Mesothelial cell of epicardium (in vitro differentiated cells): ENCODE measurements around the gene AREG. TPM values are rescaled to one million over a fixed set of nuclear protein-coding genes. Genes with fewer than 3 reads are reported as not detected.

Experiments
- DNase-seq, 2 experiments: peaks; one replicate each; pipeline ENCODE4 v3.0.0; 2021; ENCODE audit warnings: low spot score in 2 of 2; ENCODE audit not compliant: unreplicated experiment in 2 of 2
- H3K27ac Mint-ChIP-seq: 2 replicates; pipeline ENCODE4 v1.8.0; 2021; ENCODE audit warnings: mixed read lengths
- H3K27me3 Mint-ChIP-seq: 2 replicates; pipeline ENCODE4 v1.8.0; 2021; ENCODE audit warnings: low read depth, mixed read lengths
- H3K36me3 Mint-ChIP-seq: 2 replicates; pipeline ENCODE4 v1.8.0; 2021; ENCODE audit warnings: mixed read lengths
- H3K4me1 Mint-ChIP-seq: 2 replicates; pipeline ENCODE4 v1.8.0; 2021; ENCODE audit warnings: mixed read lengths
- H3K4me3 Mint-ChIP-seq: 2 replicates; pipeline ENCODE4 v1.8.0; 2021; ENCODE audit warnings: mild to moderate bottlenecking, moderate library complexity, mixed read lengths
- H3K9me3 Mint-ChIP-seq: 2 replicates; pipeline ENCODE4 v1.8.0; 2021; ENCODE audit warnings: mixed read lengths
- total RNA-seq: library from RNA; stranded (reverse); gene quantifications from 3 replicates; pipeline ENCODE4 v1.2.1, GENCODE V29; 2021
- TF ChIP-seq, protein P1 (sequence below): fragments of 200-600 bp; sonication (generic); IDR thresholded peaks from one replicate; pipeline ENCODE4 v1.5.0; 2021; ENCODE audit warnings: antibody characterized with exemption; ENCODE audit not compliant: unreplicated experiment

The AREG gene
- total RNA-seq, 1 donor from 2014 or later: 1.5 TPM

DNA sequence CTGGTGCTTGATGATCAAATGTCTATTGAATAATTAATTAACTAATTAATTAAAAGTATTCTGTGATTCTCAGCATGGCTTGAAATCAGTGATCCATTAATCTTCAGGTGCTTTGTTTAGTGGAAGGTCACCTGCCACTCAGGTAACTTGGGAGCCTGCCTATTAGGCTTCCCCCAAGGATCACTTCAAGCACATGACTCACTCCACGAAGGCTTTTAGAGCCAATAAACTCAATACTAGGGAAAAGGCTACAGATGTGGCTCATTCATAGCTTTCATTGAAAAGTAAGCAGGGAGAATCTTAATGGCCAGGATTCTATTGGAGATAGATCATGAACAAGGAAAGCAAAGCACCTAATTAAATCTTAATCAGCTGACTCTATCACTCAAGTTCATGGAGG, 21.3 kb downstream of the AREG start:
- no peak for DNase-seq
- Mint-ChIP-seq H3K9me3 (peaks cover 6% of the 10 kb centered on the region), H3K36me3 (no peaks in the 10 kb centered on the region), H3K27me3 (no peaks in the 10 kb centered on the region), H3K4me1 (no peaks in the 10 kb centered on the region), H3K4me3 (no peak overlapping the region), H3K27ac (no peak overlapping the region)
- TF ChIP-seq, protein P1, sequence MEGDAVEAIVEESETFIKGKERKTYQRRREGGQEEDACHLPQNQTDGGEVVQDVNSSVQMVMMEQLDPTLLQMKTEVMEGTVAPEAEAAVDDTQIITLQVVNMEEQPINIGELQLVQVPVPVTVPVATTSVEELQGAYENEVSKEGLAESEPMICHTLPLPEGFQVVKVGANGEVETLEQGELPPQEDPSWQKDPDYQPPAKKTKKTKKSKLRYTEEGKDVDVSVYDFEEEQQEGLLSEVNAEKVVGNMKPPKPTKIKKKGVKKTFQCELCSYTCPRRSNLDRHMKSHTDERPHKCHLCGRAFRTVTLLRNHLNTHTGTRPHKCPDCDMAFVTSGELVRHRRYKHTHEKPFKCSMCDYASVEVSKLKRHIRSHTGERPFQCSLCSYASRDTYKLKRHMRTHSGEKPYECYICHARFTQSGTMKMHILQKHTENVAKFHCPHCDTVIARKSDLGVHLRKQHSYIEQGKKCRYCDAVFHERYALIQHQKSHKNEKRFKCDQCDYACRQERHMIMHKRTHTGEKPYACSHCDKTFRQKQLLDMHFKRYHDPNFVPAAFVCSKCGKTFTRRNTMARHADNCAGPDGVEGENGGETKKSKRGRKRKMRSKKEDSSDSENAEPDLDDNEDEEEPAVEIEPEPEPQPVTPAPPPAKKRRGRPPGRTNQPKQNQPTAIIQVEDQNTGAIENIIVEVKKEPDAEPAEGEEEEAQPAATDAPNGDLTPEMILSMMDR: no peak

DNA sequence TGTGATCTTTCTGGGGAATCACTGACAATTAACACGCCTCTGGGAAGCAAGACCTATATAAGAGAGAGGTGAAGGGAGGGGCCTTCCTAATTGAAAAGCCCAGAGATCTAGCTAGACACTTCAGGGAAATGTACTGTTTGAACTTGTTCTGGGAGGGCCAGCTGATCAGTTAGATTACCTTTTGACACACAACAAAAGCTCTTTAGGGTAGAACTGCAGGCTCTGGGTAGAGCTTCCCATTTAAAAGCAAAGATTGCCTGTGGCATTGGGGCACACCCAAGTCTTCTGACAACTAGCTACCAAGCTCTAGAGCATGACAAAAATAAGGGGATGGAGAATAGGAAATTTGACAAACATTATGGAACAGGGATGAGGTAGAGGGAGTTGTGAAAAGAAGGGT, 26.3 kb downstream of the AREG start:
- Mint-ChIP-seq H3K27ac (no peak overlapping the region), H3K9me3 (no peaks in the 10 kb centered on the region), H3K36me3 (no peaks in the 10 kb centered on the region), H3K4me1 (no peaks in the 10 kb centered on the region), H3K27me3 (no peaks in the 10 kb centered on the region), H3K4me3 (no peak overlapping the region)
- TF ChIP-seq, protein P1: no peak
- no peak for DNase-seq

DNA sequence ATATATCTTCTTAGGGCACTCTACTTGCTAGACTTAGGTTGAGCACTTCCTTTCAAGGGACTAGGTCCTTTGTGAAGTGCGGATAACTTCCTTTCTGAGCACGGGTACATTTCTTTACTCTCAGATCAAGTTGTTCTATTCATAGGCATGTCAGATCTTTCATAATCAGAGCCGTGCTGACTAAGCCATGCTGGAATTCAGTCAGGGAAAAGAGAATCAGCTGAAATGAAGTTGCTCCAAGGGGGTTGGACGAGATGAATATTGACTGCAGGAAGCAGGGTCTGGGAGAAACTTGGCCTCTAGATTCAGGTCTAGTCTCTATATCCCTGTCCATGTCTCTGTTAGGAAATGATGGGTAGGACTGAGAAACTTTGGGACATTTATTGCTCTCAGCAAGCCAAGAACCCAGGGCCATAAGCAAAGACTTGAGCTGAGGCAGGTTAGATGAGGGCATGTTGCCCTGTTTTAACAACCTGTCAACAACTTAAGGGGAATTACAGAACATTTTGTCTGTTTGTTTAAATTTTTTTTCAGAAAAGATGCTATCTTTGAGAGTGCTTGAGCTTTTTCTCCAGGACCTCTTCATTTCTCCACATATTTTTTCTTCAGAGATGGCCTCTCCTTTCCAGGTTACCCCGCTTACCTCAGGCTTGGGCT, 28.3 kb downstream of the AREG start:
- no peak for DNase-seq

DNA sequence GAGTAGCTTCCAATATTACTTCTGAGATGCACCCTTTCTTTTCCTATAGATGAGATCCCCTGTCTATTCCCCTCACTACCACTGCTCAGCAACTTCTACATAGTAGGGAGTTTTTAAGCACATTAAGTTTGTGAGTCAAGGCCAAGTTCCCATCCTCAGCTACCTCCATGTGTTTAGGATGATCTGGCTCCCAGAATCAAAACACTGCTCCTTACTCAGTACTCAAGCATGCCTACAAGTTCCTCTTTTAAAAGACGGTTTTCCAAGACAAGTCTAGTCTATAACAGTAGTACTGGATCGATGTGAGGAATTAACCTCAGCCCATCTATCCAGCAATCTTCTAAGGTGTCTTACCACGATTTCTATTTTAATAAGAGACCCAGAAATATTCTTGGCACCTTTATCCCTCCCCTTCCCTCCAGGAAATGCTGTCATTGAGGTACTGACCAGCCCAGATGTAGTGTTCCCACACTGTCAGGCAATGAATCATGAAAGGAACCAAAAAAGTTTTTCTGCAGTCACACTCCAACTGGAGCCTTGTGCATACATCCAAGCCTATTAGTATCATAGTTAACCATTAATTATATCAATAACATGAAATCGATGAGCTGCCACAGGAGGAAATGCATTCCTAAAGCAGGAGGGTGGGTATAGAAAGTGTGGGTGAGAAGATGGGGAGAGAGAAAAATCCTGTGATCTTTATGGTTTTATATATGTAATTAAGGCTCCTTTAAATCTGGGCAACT, 29.6 kb downstream of the AREG start:
- Mint-ChIP-seq H3K36me3 (no peaks in the 10 kb centered on the region), H3K4me3 (no peak overlapping the region), H3K9me3 (no peaks in the 10 kb centered on the region), H3K27me3 (no peaks in the 10 kb centered on the region), H3K4me1 (no peaks in the 10 kb centered on the region), H3K27ac (no peak overlapping the region)
- TF ChIP-seq, protein P1: no peak
- DNase-seq: no peak

More for the DNA sequence above, 28.3 kb downstream of the AREG start:
- Mint-ChIP-seq H3K4me1 (no peaks in the 10 kb centered on the region), H3K4me3 (no peak overlapping the region), H3K36me3 (no peaks in the 10 kb centered on the region), H3K27me3 (no peaks in the 10 kb centered on the region), H3K9me3 (no peaks in the 10 kb centered on the region), H3K27ac (no peak overlapping the region)
- TF ChIP-seq, protein P1: no peak

DNA sequence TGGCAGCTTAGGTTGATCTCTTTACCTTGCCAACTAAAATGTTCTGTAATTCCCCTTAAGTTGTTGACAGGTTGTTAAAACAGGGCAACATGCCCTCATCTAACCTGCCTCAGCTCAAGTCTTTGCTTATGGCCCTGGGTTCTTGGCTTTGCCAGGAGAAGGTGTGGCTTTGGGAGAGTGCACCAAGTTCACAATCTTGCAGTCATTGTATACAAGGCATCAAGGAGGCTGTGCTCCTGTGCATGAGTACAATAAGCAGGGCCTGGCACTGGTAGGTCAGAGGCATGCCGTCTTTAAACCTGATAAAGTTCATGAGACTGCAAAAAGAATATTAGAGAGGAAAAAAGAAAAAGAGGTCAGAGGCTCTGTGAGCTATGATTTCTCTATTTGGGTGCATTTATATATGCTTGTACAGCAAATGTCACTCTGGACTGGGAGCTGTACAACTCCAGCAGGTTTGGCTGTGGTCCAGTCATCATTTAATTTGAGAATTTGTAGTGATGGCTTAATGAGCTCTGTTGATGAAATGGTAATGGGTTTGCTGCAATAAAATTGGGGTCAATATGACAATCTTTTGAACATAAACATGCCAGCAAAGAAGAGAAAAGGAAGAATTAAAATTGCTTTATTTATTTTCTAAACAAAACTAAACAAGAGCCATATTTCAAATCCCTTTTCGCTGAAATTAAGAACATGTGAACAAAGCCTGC, 30.3 kb downstream of the AREG start:
- no peaks in the 10 kb centered on the region for H3K9me3 Mint-ChIP-seq
- TF ChIP-seq, protein P1: no peak
- no peak overlapping the region for H3K4me3 Mint-ChIP-seq
- H3K4me1 Mint-ChIP-seq: no peaks in the 10 kb centered on the region
- H3K27ac Mint-ChIP-seq: no peak overlapping the region
- DNase-seq: no peak
- no peaks in the 10 kb centered on the region for H3K36me3 Mint-ChIP-seq
- H3K27me3 Mint-ChIP-seq: no peaks in the 10 kb centered on the region
